Measurements from ENCODE around the gene LRCH3. TPM values are rescaled to one million over a fixed set of nuclear protein-coding genes. Genes with fewer than 3 reads are reported as not detected.

The LRCH3 gene
- total RNA-seq (2022) (39.4 and 44.6 TPM in 2 replicates), Bru-seq, nascent RNA (percentile 80 among the genes with signal in this experiment), BruChase-seq, experiment 1, labeled RNA remaining after a 6-hour chase (percentile 78 among the genes with signal in this experiment), BruChase-seq, experiment 2, labeled RNA remaining after a 2-hour chase (percentile 81 among the genes with signal in this experiment)
- long read RNA-seq, partial matches to known transcripts, result 3 of 17 reads
- long read RNA-seq, other reads (novel, unspliced or antisense), result 13 of 17 reads

DNA sequence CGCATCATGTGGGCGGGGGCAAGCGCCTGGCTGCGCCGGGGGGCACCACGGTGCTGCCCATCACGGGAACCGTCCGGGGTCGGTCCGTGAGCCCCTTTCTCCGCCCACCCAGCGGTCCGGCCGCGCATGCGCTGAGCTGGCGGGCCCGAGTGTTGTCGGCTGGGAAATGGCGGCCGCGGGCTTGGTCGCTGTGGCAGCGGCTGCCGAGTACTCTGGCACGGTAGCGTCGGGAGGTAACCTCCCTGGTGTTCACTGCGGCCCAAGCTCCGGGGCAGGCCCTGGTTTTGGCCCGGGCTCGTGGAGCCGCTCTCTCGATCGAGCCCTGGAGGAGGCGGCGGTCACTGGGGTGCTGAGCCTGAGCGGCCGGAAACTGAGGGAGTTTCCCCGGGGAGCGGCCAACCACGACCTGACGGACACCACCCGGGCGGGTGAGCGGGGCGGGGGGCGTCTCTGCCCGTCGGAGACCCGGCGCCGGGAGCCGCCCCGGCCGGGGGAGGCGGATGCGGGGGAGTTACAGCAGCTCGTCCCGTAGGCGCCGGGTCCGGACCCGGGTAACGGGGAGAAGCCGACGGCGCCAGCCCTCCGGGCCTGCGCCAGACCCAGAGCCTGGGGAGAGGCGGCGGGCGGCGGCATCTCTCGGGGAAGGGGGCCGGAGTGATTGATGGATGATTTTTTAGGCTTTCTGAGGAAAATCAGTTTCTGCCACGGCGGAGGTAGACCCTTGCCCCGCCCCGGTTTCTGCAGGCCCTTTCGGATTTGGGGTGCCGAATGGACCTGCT is at the start of gene LRCH3:
TSS of gene LRCH3 (plus strand) at position 142 of the 779 bp plus-strand sequence. CDS start at position 167, 25 bp downstream.
- H3K27me3 Mint-ChIP-seq (ENCODE audit: unreplicated experiment), result no peaks in the 10 kb centered on the region
- no TSS peak for BruUV-seq (replicated peaks)
- intact Hi-C loops (cut with micrococcal nuclease; ENCODE audit: unreplicated experiment), result loop anchor here (5.0 kb wide), 1 partner anchor 79 kb away; no protein-coding TSS in a partner anchor

DNA sequence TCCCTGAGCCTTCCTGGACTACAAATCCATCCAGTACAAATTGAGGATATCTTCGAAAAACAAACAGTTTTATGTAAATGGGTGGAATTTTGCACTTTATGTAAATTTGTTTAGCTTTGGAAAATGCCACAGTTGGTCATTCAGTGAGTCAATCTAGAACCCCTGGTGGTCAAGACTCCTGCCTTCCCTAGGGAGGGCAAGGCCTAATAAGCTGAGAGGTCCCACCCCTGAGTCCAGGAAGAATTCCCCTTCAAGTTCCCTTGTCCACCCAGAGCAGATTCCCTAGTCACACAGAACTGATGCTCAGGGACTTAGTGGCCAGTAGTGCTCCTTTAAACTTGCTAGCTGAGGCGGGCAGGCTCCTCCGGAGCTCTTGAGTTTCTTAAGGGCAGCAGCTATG is 48.3 kb upstream of the LRCH3 start:
- BruUV-seq (replicated peaks), result no TSS peak
- DNase-seq, result no peak
- TF ChIP-seq, protein P1, sequence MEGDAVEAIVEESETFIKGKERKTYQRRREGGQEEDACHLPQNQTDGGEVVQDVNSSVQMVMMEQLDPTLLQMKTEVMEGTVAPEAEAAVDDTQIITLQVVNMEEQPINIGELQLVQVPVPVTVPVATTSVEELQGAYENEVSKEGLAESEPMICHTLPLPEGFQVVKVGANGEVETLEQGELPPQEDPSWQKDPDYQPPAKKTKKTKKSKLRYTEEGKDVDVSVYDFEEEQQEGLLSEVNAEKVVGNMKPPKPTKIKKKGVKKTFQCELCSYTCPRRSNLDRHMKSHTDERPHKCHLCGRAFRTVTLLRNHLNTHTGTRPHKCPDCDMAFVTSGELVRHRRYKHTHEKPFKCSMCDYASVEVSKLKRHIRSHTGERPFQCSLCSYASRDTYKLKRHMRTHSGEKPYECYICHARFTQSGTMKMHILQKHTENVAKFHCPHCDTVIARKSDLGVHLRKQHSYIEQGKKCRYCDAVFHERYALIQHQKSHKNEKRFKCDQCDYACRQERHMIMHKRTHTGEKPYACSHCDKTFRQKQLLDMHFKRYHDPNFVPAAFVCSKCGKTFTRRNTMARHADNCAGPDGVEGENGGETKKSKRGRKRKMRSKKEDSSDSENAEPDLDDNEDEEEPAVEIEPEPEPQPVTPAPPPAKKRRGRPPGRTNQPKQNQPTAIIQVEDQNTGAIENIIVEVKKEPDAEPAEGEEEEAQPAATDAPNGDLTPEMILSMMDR (IDR thresholded peaks at IDR 0.05; ENCODE audit: unreplicated experiment), result no peak
- no peaks in the 10 kb centered on the region for H3K27me3 Mint-ChIP-seq (ENCODE audit: unreplicated experiment)
- peaks cover 1% of the 10 kb centered on the region for H3K4me1 Mint-ChIP-seq (ENCODE audit: low read depth, unreplicated experiment)
- intact Hi-C loops (cut with micrococcal nuclease; ENCODE audit: unreplicated experiment), result no loop called here
- H3K4me3 Mint-ChIP-seq (ENCODE audit: low read depth, unreplicated experiment), result no peak overlapping the region
- no peaks in the 10 kb centered on the region for H3K36me3 Mint-ChIP-seq (ENCODE audit: insufficient read depth, unreplicated experiment)
- CTCF ChIA-PET, result no interaction called here
- no peak overlapping the region for H3K27ac Mint-ChIP-seq (ENCODE audit: unreplicated experiment)
- H3K9me3 Mint-ChIP-seq (ENCODE audit: low read depth, unreplicated experiment), result no peaks in the 10 kb centered on the region

More for the DNA sequence above, at the start of gene LRCH3:
- Mint-ChIP-seq H3K36me3 (ENCODE audit: insufficient read depth, unreplicated experiment) (peaks cover 22% of the 10 kb centered on the region), H3K27ac (ENCODE audit: unreplicated experiment) (peak within 1 kb of the TSS; percentile 55), H3K9me3 (ENCODE audit: low read depth, unreplicated experiment) (no peaks in the 10 kb centered on the region), H3K4me3 (ENCODE audit: low read depth, unreplicated experiment) (peak within 1 kb of the TSS; percentile 83), H3K4me1 (ENCODE audit: low read depth, unreplicated experiment) (peaks cover 10% of the 10 kb centered on the region)
- CTCF ChIA-PET, result interaction anchor here (0.7 to 1.1 kb wide), 2 partner anchors 10 to 210 kb away, joined by 3 to 4 read pairs; no protein-coding TSS in a partner anchor
- TF ChIP-seq, protein P1 (IDR thresholded peaks at IDR 0.05; ENCODE audit: unreplicated experiment), result no peak
- DNase-seq, result peak; percentile 83

DNA sequence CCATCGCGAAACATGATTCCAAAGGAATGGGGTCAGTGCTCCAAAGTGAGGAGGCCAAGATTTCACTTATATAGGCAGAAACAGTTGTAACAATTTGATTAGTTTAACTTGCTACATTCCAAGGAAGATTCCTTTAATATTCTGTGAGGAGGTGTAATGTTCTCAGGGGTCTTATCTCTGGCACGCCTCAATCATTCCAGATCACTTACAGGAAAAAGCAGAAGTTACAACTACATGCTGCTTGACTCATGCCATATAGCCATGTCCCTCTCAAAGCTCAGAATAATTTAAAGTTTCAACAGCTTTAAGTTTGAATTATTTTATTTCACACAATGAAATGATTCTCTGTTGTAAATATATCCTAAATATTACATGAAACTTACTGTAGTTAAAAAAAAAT is 44.8 kb upstream of the LRCH3 start:
- intact Hi-C loops (cut with micrococcal nuclease; ENCODE audit: unreplicated experiment), result no loop called here
- Mint-ChIP-seq H3K4me3 (ENCODE audit: low read depth, unreplicated experiment) (no peak overlapping the region), H3K36me3 (ENCODE audit: insufficient read depth, unreplicated experiment) (peaks cover 24% of the 10 kb centered on the region), H3K27me3 (ENCODE audit: unreplicated experiment) (no peaks in the 10 kb centered on the region), H3K9me3 (ENCODE audit: low read depth, unreplicated experiment) (no peaks in the 10 kb centered on the region), H3K27ac (ENCODE audit: unreplicated experiment) (no peak overlapping the region), H3K4me1 (ENCODE audit: low read depth, unreplicated experiment) (peaks cover 13% of the 10 kb centered on the region)
- CTCF ChIA-PET, result no interaction called here
- no TSS peak for BruUV-seq (replicated peaks)
- DNase-seq, result no peak
- TF ChIP-seq, protein P1 (IDR thresholded peaks at IDR 0.05; ENCODE audit: unreplicated experiment), result no peak

DNA sequence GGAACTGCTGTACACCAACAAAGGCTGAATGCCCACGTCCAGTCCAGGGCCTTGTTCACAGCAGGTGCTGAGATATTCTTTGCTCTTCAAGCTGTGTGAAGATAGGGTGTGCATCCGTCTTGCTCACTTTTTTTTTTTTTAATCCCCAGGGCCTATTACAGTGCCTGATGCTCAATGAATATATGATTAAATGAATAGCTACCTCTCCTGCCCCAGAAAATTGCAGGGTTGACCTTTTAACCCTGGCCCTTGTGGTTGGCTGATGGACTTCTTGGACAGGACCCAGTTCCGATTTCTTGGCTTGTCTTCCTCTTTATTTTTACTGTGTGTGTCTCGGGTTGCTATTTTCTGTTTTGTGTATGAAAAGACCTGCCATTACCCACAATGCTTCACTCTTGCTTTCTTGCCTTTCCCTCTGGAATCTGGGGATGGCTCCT is 44.2 kb upstream of the LRCH3 start:
- Mint-ChIP-seq H3K36me3 (ENCODE audit: insufficient read depth, unreplicated experiment) (peaks cover 27% of the 10 kb centered on the region), H3K27me3 (ENCODE audit: unreplicated experiment) (no peaks in the 10 kb centered on the region), H3K4me3 (ENCODE audit: low read depth, unreplicated experiment) (no peak overlapping the region), H3K9me3 (ENCODE audit: low read depth, unreplicated experiment) (no peaks in the 10 kb centered on the region), H3K27ac (ENCODE audit: unreplicated experiment) (no peak overlapping the region), H3K4me1 (ENCODE audit: low read depth, unreplicated experiment) (peaks cover 13% of the 10 kb centered on the region)
- no TSS peak for BruUV-seq (replicated peaks)
- intact Hi-C loops (cut with micrococcal nuclease; ENCODE audit: unreplicated experiment), result no loop called here
- CTCF ChIA-PET, result no interaction called here
- no peak for DNase-seq
- TF ChIP-seq, protein P1 (IDR thresholded peaks at IDR 0.05; ENCODE audit: unreplicated experiment), result no peak

All from Calu3 (cell line).